Measurements from ENCODE around the gene SLC38A6. TPM values are rescaled to one million over a fixed set of nuclear protein-coding genes. Genes with fewer than 3 reads are reported as not detected.

SLC38A6 gene
- total RNA-seq, 1 experiment from 2014 or later, result 6.0 TPM

DNA sequence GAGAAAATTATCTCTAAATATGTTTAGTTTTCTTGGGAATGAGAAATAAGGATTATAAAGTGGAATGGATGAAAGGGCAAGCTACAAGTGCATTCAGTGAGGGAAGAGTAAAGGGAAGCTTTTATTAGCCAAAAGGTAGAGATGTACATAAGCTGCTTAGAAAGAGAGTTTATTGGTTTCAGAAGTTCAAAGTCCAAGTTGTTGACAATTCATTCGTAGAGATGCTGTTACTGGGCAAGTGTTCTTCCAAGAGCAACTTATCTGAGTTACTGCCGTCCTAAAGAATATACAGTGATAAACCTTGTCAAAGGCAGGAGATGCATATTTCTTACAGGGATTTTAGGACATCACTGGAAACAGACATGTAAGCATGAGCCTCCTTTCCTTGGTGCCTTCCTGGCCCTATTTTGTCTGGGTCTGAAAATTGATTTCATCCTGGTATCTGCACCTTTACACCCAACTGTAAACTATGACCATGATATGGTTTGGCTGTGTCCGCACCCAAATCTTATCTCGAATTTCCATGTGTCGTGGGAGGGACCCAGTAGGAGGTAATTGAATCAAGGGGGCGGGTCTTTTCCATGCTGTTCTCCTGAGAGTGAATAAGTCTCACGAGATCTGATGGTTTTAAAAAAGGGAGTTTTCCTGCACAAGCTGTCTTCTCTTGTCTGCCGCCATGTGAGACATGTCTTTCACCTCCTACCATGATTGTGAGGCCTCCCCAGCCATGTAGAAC lies 47.0 kb upstream of the SLC38A6 start:
- Histone ChIP-seq H3K4ac (ENCODE audit: low read depth, low read length) (no peak overlapping the region), H3K9me3 (ENCODE audit: control insufficient read depth, low read depth, low read length) (no peaks in the 10 kb centered on the region), H3K4me2 (ENCODE audit: insufficient read depth, insufficient read length, low read length) (no peak overlapping the region), H2BK12ac (ENCODE audit: insufficient read length, low read depth, low read length) (no peak overlapping the region), H3K9ac (ENCODE audit: extremely low read depth, insufficient read length, low read length) (no peak overlapping the region), H2BK15ac (ENCODE audit: low read depth, low read length) (no peak overlapping the region), H3K23ac (ENCODE audit: insufficient read length, low read depth, low read length) (no peak overlapping the region), H2AK5ac (ENCODE audit: insufficient read length, low read length) (no peak overlapping the region), H3K18ac (ENCODE audit: insufficient read length, low read depth, low read length) (no peak overlapping the region), H4K91ac (ENCODE audit: insufficient read length, low read depth, low read length) (no peak overlapping the region), H3K23me2 (ENCODE audit: insufficient read length, low read depth, low read length, poor library complexity, severe bottlenecking) (no peaks in the 10 kb centered on the region), H3K27me3 (ENCODE audit: insufficient read depth, low read length) (no peaks in the 10 kb centered on the region), H2AFZ (ENCODE audit: low read length) (no peak overlapping the region), H4K20me1 (ENCODE audit: control insufficient read depth, insufficient read depth, insufficient read length) (no peaks in the 10 kb centered on the region), H3K79me1 (ENCODE audit: insufficient read depth, low read depth, low read length, poor library complexity, severe bottlenecking) (no peaks in the 10 kb centered on the region), H4K8ac (replicated peaks; ENCODE audit: insufficient read length, low read depth, low read length) (no peak overlapping the region), H3K79me2 (ENCODE audit: insufficient read depth, low read length) (no peaks in the 10 kb centered on the region), H3T11ph (ENCODE audit: low read length) (no peak overlapping the region), H2BK120ac (ENCODE audit: low read depth, low read length, poor library complexity, severe bottlenecking) (no peak overlapping the region), H4K5ac (ENCODE audit: insufficient read length, low read depth, low read length) (no peak overlapping the region), H3K27ac (ENCODE audit: insufficient read length, low read depth, low read length) (no peak overlapping the region), H2BK20ac (ENCODE audit: low read depth, low read length, poor library complexity, severe bottlenecking) (no peak overlapping the region), H3K4me1 (ENCODE audit: insufficient read depth, low read length) (no peaks in the 10 kb centered on the region), H3K56ac (ENCODE audit: insufficient read length, low read depth, low read length) (no peak overlapping the region), H2BK5ac (ENCODE audit: insufficient read length, low read length) (no peak overlapping the region), H3K14ac (ENCODE audit: insufficient read depth, low read length) (no peak overlapping the region)
- Mint-ChIP-seq H3K4me3 (no peak overlapping the region), H3K27me3 (ENCODE audit: low read depth) (no peaks in the 10 kb centered on the region; the same call in 1 of the 2 replicates), H3K27ac (no peak overlapping the region; a peak in 2 of 7 replicates), H3K4me1 (peaks cover 12% of the 10 kb centered on the region in 2 experiments; a peak in 3 of 4 replicates), H3K9me3 (no peaks in the 10 kb centered on the region), H3K36me3 (ENCODE audit: insufficient read depth in 1 of 3, low read depth in 3 of 3) (no peaks in the 10 kb centered on the region)
- WGBS (ENCODE audit: extremely low coverage, insufficient read length, low lambda C conversion rate), result no CpG with 5 or more reads among the region's 8 CpGs
- DNase-seq, result no peak
- no peak for TF ChIP-seq CTCF (conservative IDR thresholded peaks at IDR 0.05)
